ENCODE measurements around the gene ZCWPW2. TPM values are rescaled to one million over a fixed set of nuclear protein-coding genes. Genes with fewer than 3 reads are reported as not detected.

Gene ZCWPW2
- total RNA-seq, 2 experiments from 2014 or later, result 0.38 TPM; not detected in 1

DNA sequence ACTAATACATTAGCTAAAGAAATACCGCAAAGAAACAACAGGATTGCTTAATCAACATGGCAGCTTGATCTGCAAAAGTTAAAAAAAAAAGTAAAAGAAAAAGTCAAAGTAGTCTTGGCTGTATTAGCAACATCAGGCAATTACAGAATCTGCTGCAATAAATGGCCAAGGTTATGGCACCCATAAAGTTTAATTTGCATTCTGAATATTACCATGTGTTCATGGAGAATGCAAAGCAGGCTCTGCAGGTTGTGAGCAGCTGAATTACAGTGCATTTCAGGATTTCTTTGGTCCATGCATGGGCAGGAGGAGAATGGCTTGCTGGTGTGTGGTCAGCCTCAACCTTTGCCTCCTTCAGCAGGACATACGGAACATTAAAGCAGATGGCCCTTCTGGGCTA, 199.2 kb downstream of the ZCWPW2 start:
- CTCF ChIA-PET, result no interaction called here
- POLR2A ChIA-PET, result no interaction called here

- CTCF ChIA-PET, result no interaction called here
Measured at GRCh38 chr3:28553175-28553574, 204.7 kb downstream of the ZCWPW2 start.

DNA sequence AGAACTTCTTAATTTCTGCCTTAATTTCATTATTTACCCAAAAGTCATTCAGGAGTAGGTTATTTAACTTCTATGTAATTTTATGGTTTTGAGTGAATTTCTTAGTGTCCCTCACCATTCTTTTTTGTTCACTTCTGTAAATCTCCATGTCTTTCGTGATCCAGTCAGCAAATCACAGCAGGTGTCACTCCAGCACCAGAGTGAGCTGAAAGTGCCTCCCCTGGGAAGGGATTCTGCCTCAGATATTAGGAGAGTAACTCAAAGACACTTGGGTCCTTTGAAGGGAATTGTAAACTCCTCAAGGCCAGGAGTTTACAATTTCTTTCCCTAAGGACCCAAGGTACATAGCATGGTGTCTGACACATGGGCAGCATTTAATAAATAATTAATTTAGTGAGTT, 207.7 kb downstream of the ZCWPW2 start:
- ChIA-PET CTCF (no interaction called here), POLR2A (no interaction called here)

More at GRCh38 chr3:28553175-28553574, 204.7 kb downstream of the ZCWPW2 start:
- POLR2A ChIA-PET, result no interaction called here

DNA sequence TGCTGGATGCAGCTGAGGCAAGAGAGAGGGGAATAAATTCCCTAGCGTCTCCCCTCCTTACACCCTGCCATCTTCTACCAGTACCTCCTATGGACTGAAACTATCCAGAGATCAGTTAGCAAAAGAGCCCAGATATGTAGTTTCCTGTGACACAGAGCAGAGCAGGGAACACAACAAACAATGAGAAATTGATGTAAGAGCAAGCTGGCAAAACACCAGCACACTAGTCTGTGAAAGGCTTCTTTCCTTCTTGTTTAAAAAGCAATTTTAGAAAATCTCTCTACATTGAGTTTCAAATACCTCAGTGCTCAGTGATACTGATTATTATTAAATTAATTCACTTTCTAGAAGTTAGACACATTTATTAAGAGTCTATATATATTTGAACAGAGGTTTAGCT, 215.7 kb downstream of the ZCWPW2 start:
- POLR2A ChIA-PET, result no interaction called here

DNA sequence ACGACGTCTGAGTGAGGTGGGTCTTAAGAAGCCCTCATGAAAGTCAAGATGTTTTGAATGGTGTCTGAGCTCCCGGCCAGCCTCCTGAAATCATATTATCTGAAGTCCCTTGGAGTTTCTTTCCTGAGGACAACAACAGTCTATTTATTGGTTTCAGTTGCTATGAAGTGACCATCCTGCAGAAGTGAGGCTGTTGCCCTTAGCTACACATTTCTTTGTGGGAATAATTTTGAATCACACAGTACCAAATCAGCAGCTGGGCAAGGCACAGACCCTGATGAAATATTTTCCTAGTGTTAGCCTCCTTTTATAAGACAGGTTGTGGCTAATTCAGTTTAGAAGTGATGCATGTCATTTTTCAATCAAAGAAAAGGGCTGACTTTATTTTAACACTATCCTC, 220.8 kb downstream of the ZCWPW2 start:
- POLR2A ChIA-PET, result no interaction called here
- CTCF ChIA-PET, result no interaction called here

More for the DNA sequence above, 215.7 kb downstream of the ZCWPW2 start:
- CTCF ChIA-PET, result no interaction called here

- ChIA-PET CTCF (no interaction called here), POLR2A (no interaction called here)
Measured at GRCh38 chr3:28574036-28574435, 225.5 kb downstream of the ZCWPW2 start.

DNA sequence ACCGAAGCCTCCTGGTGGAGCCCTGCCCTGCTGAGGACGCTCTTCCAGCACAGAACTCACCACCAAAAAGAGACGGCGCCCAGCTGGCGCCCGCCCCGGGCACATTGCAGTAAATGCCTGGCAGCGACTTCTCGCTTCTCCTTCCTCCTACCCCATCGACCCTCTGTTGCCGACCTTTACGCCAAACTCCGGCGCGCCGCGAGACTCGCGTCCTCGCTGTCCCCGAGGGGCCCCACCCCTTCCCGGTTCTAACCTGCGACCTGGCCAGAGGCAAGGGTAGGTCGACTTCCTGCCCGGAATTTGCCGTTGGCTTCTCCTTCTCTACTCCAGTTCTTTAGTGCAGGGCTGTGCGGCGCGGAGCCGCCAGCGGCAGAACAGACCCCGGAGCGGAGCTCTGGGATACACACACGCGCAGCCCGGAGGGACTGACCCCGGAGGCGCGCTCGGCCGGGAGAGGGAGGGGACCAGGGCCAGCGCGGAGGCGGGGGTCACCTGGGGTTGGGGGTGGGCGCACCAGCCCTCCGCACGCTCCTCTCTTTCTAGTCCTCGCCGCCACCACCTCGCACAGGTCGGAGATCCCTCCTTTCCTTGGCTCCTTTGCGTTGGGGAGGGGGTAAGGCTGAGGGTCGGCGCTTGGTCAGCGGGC, 226.7 kb downstream of the ZCWPW2 start:
- ChIA-PET CTCF (no interaction called here), POLR2A (no interaction called here)

Other genes starting within 250 kb of the ZCWPW2 start
- 10 to 100 TPM; 31.3 to 32.8 TPM for gene CMC1, start 107.1 kb upstream of the ZCWPW2 start, total RNA-seq
- 10 to 100 TPM; 27.3 to 32.4 TPM for gene AZI2, start 103 bp downstream of the ZCWPW2 start, total RNA-seq

Measured in activated CD8-positive, alpha-beta memory T cell treated with anti-CD3 and anti-CD28 coated beads for 36 hours (primary cell).